ENCODE data around the gene SH3GL1. TPM values are rescaled to one million over a fixed set of nuclear protein-coding genes. Genes with fewer than 3 reads are reported as not detected.

Gene SH3GL1
- total RNA-seq, 4 donors from 2014 or later: 49.4 to 77.2 (median 59.5) TPM

DNA sequence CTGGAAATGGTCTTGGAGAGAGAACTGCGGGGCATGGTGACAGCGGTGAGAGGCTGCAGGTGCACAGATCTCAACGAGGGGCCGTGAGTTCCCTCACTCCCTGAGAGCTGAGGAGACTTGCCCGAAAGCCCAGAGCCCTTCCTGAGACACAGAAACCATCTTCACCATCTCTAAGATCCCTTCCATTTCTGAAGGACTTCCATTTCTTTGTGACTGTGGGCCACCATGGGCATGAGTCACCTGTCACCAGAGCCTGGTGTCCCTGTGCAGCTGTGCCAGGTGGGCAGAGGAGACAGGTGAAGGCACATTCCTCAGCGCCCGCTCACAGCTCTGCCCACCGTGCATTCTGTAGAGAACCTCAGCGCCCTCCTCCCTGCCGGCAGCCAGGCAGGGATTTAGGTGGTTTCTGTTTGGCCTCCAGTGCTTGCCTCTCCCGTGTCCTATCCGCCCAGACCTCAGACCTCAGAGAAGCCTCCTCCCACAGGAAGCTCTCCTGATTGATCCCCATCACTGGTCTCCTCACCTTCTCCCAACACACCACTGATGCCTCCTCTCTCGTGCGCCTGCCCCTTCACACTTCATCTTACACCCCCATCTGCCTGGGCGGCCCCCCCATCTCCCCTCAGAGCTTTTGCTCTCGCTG lies 24.2 kb downstream of the SH3GL1 start:
- intact Hi-C loops (cut with DNase I): no loop called here
- TF ChIP-seq POLR2A (IDR thresholded peaks at IDR 0.05; ENCODE audit: low read depth) (no peak), EP300 (IDR thresholded peaks at IDR 0.05) (no peak), POLR2AphosphoS5 (IDR thresholded peaks at IDR 0.05) (no peak)
- TF ChIP-seq, protein P1, sequence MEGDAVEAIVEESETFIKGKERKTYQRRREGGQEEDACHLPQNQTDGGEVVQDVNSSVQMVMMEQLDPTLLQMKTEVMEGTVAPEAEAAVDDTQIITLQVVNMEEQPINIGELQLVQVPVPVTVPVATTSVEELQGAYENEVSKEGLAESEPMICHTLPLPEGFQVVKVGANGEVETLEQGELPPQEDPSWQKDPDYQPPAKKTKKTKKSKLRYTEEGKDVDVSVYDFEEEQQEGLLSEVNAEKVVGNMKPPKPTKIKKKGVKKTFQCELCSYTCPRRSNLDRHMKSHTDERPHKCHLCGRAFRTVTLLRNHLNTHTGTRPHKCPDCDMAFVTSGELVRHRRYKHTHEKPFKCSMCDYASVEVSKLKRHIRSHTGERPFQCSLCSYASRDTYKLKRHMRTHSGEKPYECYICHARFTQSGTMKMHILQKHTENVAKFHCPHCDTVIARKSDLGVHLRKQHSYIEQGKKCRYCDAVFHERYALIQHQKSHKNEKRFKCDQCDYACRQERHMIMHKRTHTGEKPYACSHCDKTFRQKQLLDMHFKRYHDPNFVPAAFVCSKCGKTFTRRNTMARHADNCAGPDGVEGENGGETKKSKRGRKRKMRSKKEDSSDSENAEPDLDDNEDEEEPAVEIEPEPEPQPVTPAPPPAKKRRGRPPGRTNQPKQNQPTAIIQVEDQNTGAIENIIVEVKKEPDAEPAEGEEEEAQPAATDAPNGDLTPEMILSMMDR (IDR thresholded peaks at IDR 0.05): no peak
- DNase-seq (ENCODE audit: extremely low spot score): no peak
- Histone ChIP-seq H3K27ac (replicated peaks in 1 of 4) (peak overlapping the region; percentile 78 to 91 (median 86)), H3K9me3 (no peaks in the 10 kb centered on the region), H3K36me3 (peaks cover 0 to 5% (median 0%) of the 10 kb centered on the region in 4 donors), H3K4me1 (peaks cover 88 to 100% (median 95%) of the 10 kb centered on the region in 4 donors), H3K4me3 (no peak overlapping the region), H3K27me3 (no peaks in the 10 kb centered on the region)
- 72% methylated on average over 15 of the region's 16 CpGs for WGBS

DNA sequence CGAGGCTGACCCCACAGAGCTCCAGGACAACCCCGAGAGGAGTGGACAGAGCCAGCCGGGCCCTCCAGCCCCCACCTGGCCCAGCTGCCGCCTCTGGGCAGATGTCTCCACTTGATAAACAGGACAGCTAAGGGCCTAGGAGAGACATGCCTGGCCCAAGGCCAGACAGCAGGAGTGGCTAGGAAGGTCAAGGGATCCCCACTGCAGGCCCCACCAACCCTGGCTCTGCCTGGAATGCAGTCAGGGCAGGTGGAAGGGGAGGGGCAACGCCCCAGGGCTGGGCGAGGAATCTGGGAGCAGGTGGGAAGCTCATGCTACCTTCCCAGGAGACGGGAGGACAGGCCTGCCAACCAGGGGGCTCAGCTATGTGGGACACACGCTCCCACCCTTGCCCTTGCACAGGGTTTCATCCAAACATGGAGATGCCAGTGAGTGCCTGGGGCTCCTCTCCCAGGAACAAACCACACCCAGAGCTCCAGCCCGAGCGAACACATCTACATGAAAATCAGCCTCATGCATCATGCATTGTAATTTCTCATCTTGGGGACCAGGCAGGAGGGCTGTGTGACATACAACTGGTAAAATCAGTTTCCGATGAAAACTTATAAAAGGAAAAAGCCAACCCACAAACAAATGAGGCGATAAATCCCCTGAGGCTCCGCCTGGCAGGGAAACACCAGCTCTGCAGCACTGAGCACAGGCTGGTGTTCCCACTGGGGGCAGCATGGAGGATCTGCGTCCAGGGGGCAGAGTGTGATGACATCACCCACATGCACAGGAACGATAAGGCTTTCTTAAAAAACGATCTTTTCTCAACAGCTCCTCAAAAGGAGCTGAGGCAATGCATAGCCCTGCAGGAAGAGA lies 25.0 kb downstream of the SH3GL1 start:
- intact Hi-C loops (cut with DNase I): no loop called here
- no peaks in the 10 kb centered on the region for H3K27me3 ChIP-seq
- H3K4me3 ChIP-seq: peak overlapping the region in 3 of 4 donors; percentile 3 to 36 (median 8)
- TF ChIP-seq, protein P1 (IDR thresholded peaks at IDR 0.05): peak; percentile 27 to 44 (median 36)
- TF ChIP-seq POLR2AphosphoS5 (IDR thresholded peaks at IDR 0.05) (peak in 1 of 2 donors; percentile 6), EP300 (IDR thresholded peaks at IDR 0.05) (no peak)
- H3K36me3 ChIP-seq: peaks cover 0 to 7% (median 0%) of the 10 kb centered on the region in 4 donors
- WGBS: 32% methylated on average over 7 of the region's 16 CpGs
- H3K27ac ChIP-seq (replicated peaks in 1 of 4): peak overlapping the region; percentile 78 to 91 (median 86)
- H3K4me1 ChIP-seq: peaks cover 91 to 100% (median 95%) of the 10 kb centered on the region in 4 donors
- DNase-seq (ENCODE audit: extremely low spot score): no peak
- H3K9me3 ChIP-seq: no peaks in the 10 kb centered on the region

GRCh38 chr19:4374498-4375163 lies 25.7 kb downstream of the SH3GL1 start:
- 60% methylated on average over 17 of the region's 27 CpGs for WGBS
- Histone ChIP-seq H3K4me1 (peaks cover 91 to 100% (median 95%) of the 10 kb centered on the region in 4 donors), H3K9me3 (no peaks in the 10 kb centered on the region), H3K27me3 (no peaks in the 10 kb centered on the region), H3K4me3 (peak overlapping the region in 3 of 4 donors; percentile 8 to 36 (median 11)), H3K27ac (replicated peaks in 1 of 4) (peak overlapping the region; percentile 78 to 91 (median 86)), H3K36me3 (peaks cover 0 to 7% (median 0%) of the 10 kb centered on the region in 4 donors)
- no peak for TF ChIP-seq EP300 (IDR thresholded peaks at IDR 0.05)
- TF ChIP-seq, protein P1 (IDR thresholded peaks at IDR 0.05): peak in 1 of 3 experiments; percentile 7
- TF ChIP-seq POLR2A (IDR thresholded peaks at IDR 0.05; ENCODE audit: low read depth): no peak
- peak; percentile 66 to 80 for TF ChIP-seq POLR2AphosphoS5 (IDR thresholded peaks at IDR 0.05)
- DNase-seq (ENCODE audit: extremely low spot score): peak; percentile 93
- intact Hi-C loops (cut with DNase I): no loop called here

DNA sequence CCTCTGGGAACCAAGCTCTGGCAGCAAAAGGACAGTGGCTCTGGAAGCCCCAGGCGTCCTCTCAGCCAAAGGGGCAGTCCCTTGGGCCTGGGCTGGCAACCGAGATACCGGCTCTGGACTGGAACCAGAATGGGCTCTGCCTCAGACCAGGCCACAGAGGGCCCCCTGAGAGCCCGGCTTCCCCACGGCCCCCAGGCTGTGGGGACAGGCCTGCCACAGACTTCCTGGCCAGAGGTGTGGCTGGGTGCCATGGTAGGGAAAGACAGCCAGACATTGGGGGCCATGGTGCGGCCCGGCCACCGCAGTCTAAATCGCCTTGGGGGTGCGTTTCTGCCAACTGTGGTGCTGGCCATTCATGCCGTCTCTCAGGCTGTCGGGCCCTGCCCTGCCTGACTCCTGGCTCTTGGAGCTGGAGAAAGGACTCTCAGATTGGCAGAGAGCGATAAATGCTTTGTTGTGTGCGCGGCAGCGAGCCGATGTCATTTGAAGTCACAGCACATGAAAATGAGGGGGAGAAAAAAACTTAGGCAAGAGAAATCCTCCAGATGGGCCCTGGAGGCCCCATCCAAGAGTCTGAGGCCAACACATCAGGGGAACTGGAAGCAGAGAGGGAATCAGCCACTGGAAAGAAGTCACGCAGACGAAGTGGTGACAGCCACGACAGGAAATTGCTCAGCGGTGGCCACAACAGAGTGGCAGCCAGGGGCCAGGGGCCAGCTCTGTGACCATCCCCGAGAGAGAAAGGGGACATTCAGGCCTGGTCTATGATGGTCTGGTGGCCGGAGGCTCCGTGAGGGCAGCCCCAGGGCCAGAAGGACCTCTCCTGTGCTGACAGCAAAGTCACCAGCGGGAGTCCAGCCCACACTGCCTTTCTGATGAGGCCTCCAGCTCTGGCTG lies 26.5 kb downstream of the SH3GL1 start:
- H3K4me3 ChIP-seq: peak overlapping the region in 2 of 4 donors; percentile 8 to 11

More for the DNA sequence above, 26.5 kb downstream of the SH3GL1 start:
- Histone ChIP-seq H3K27me3 (no peaks in the 10 kb centered on the region), H3K4me1 (peaks cover 91 to 100% (median 95%) of the 10 kb centered on the region in 4 donors), H3K9me3 (no peaks in the 10 kb centered on the region), H3K27ac (replicated peaks in 1 of 4) (peak overlapping the region; percentile 78 to 91 (median 86)), H3K36me3 (peaks cover 0 to 7% (median 0%) of the 10 kb centered on the region in 4 donors)
- intact Hi-C loops (cut with DNase I): no loop called here
- no peak for DNase-seq (ENCODE audit: extremely low spot score)
- no peak for TF ChIP-seq EP300 (IDR thresholded peaks at IDR 0.05)
- no peak for TF ChIP-seq POLR2AphosphoS5 (IDR thresholded peaks at IDR 0.05)
- no peak for TF ChIP-seq POLR2A (IDR thresholded peaks at IDR 0.05; ENCODE audit: low read depth)
- TF ChIP-seq, protein P1 (IDR thresholded peaks at IDR 0.05): no peak
- WGBS: 47% methylated on average over 18 of the region's 25 CpGs
